Measurements from ENCODE around the gene NOC3L. TPM values are rescaled to one million over a fixed set of nuclear protein-coding genes. Genes with fewer than 3 reads are reported as not detected.

Gene NOC3L
- total and polyA plus RNA-seq, 2 of the 4 experiments (the other 2 are of a cell fraction) = 11.9 to 26.5 TPM

DNA sequence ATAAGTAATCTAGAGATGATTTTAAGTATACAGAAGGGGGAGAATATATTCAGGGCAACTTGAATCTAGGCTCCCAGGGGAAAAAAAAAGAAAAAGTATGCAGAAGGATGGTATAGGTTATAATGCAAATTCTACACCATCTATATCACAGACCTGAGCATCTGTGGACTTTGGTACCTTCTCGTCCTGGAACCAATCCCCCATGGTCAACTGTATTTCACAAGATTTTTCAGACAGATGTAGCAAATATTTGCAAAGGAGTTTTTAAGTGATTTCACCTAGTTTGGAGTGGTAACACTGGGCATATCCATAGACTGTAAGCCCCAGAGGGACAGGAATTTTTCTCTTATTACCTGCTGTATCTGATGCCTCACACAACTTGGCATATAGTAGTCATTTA is 58.8 kb downstream of the NOC3L start:
- Histone ChIP-seq H3K79me1 (ENCODE audit: low read depth in 1 of 2, low read length in 2 of 2) (no peaks in the 10 kb centered on the region), H3K36me3 (ENCODE audit: control insufficient read depth, insufficient read depth, low read length) (no peaks in the 10 kb centered on the region), H3K18ac (ENCODE audit: low read depth, low read length) (no peak overlapping the region), H3K27me3 (ENCODE audit: control insufficient read depth, insufficient read depth, low read length) (peaks cover 8% of the 10 kb centered on the region; the same call in 1 of the 2 replicates), H3K14ac (replicated peaks; ENCODE audit: low read depth, low read length) (no peak overlapping the region), H3K4me1 (ENCODE audit: control insufficient read depth, insufficient read depth, low read length) (no peaks in the 10 kb centered on the region), H3K4ac (ENCODE audit: low read depth, low read length) (no peak overlapping the region), H2AK9ac (replicated peaks; ENCODE audit: low read depth, low read length, poor library complexity) (no peak overlapping the region), H3K4me2 (ENCODE audit: low read depth, low read length) (no peak overlapping the region), H4K91ac (ENCODE audit: insufficient read depth, low read depth, low read length) (no peak overlapping the region), H2BK5ac (ENCODE audit: low read depth, low read length, poor library complexity, severe bottlenecking) (no peak overlapping the region), H4K20me1 (ENCODE audit: insufficient read depth, low read length) (no peaks in the 10 kb centered on the region), H2BK120ac (ENCODE audit: low read depth, low read length) (no peak overlapping the region), H4K5ac (ENCODE audit: low read depth, low read length) (no peak overlapping the region), H2AFZ (replicated peaks; ENCODE audit: low read length, poor library complexity) (no peak overlapping the region), H3K9me1 (ENCODE audit: insufficient read depth, low read length) (no peaks in the 10 kb centered on the region), H4K8ac (ENCODE audit: low read depth in 2 of 2, low read length in 2 of 2) (no peak overlapping the region), H2BK15ac (ENCODE audit: low read depth, low read length) (no peak overlapping the region), H3K56ac (ENCODE audit: extremely low read depth, insufficient read depth, low read length) (no peak overlapping the region), H3K27ac (ENCODE audit: insufficient read depth, low read length) (no peak overlapping the region), H3K9me3 (ENCODE audit: control insufficient read depth, insufficient read depth, low read length) (no peaks in the 10 kb centered on the region), H3K4me3 (ENCODE audit: insufficient read depth, low read depth, low read length) (no peak overlapping the region), H2AK5ac (ENCODE audit: low read depth, low read length) (no peak overlapping the region), H2BK20ac (ENCODE audit: low read depth, low read length) (no peak overlapping the region), H3K9ac (ENCODE audit: low read depth, low read length) (no peak overlapping the region), H3K23ac (ENCODE audit: low read depth, low read length) (no peak overlapping the region)
- DNase-seq = no peak
- ATAC-seq (ENCODE audit: low read depth) = no peak
- dilution Hi-C loops (cut with HindIII; ENCODE audit: low sequenced_read_pairs, unreplicated experiment) (no loop called here), intact Hi-C loops (cut with micrococcal nuclease) (no loop called here), in situ Hi-C loops (cut with MboI; ENCODE audit: low sequenced_read_pairs) (no loop called here)
- no CpG with 5 or more reads among the region's 1 CpG for WGBS, 2 experiments (ENCODE audit: extremely low coverage in 2 of 2, insufficient read length in 1 of 2)
- no peak for TF ChIP-seq RCOR1 (IDR thresholded peaks at IDR 0.05; ENCODE audit: insufficient replicate concordance, low read length)
- TF ChIP-seq, protein P1, sequence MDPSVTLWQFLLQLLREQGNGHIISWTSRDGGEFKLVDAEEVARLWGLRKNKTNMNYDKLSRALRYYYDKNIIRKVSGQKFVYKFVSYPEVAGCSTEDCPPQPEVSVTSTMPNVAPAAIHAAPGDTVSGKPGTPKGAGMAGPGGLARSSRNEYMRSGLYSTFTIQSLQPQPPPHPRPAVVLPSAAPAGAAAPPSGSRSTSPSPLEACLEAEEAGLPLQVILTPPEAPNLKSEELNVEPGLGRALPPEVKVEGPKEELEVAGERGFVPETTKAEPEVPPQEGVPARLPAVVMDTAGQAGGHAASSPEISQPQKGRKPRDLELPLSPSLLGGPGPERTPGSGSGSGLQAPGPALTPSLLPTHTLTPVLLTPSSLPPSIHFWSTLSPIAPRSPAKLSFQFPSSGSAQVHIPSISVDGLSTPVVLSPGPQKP (IDR thresholded peaks at IDR 0.05; ENCODE audit: borderline replicate concordance, low read depth, low read length) = no peak
- TF ChIP-seq, protein P2, sequence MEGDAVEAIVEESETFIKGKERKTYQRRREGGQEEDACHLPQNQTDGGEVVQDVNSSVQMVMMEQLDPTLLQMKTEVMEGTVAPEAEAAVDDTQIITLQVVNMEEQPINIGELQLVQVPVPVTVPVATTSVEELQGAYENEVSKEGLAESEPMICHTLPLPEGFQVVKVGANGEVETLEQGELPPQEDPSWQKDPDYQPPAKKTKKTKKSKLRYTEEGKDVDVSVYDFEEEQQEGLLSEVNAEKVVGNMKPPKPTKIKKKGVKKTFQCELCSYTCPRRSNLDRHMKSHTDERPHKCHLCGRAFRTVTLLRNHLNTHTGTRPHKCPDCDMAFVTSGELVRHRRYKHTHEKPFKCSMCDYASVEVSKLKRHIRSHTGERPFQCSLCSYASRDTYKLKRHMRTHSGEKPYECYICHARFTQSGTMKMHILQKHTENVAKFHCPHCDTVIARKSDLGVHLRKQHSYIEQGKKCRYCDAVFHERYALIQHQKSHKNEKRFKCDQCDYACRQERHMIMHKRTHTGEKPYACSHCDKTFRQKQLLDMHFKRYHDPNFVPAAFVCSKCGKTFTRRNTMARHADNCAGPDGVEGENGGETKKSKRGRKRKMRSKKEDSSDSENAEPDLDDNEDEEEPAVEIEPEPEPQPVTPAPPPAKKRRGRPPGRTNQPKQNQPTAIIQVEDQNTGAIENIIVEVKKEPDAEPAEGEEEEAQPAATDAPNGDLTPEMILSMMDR (conservative IDR thresholded peaks at IDR 0.05; ENCODE audit: low read depth, low read length) = no peak
- TF ChIP-seq NFE2L2 (IDR thresholded peaks at IDR 0.05; ENCODE audit: low read depth, low read length) = no peak
- TF ChIP-seq SMC3 (IDR thresholded peaks at IDR 0.05; ENCODE audit: low read depth, low read length) = no peak
- no peak for TF ChIP-seq RFX5 (IDR thresholded peaks at IDR 0.05; ENCODE audit: low read depth, low read length)
- TF ChIP-seq, protein P3, sequence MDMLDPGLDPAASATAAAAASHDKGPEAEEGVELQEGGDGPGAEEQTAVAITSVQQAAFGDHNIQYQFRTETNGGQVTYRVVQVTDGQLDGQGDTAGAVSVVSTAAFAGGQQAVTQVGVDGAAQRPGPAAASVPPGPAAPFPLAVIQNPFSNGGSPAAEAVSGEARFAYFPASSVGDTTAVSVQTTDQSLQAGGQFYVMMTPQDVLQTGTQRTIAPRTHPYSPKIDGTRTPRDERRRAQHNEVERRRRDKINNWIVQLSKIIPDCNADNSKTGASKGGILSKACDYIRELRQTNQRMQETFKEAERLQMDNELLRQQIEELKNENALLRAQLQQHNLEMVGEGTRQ (IDR thresholded peaks at IDR 0.05; ENCODE audit: low read depth, low read length) = no peak
- no peak for TF ChIP-seq CHD1 (IDR thresholded peaks at IDR 0.05; ENCODE audit: low read depth, low read length)
- TF ChIP-seq RAD21 (IDR thresholded peaks at IDR 0.05; ENCODE audit: low read length) = no peak
- TF ChIP-seq FOS (IDR thresholded peaks at IDR 0.05; ENCODE audit: low read depth, low read length) = no peak
- no peak for TF ChIP-seq BHLHE40 (IDR thresholded peaks at IDR 0.05; ENCODE audit: low read depth, low read length)
- TF ChIP-seq MXI1 (IDR thresholded peaks at IDR 0.05; ENCODE audit: borderline replicate concordance, low read depth, low read length) = no peak
- no peak for TF ChIP-seq CEBPB (IDR thresholded peaks at IDR 0.05; ENCODE audit: low read depth, low read length)
- TF ChIP-seq MAFK (IDR thresholded peaks at IDR 0.05; ENCODE audit: low read depth, low read length) = no peak
- no peak for TF ChIP-seq MAZ (IDR thresholded peaks at IDR 0.05; ENCODE audit: borderline replicate concordance, low read depth, low read length)
- no peak for TF ChIP-seq POLR2A (IDR thresholded peaks at IDR 0.05; ENCODE audit: low read depth, low read length)
- ChIA-PET CTCF (no interaction called here), POLR2A (ENCODE audit: unreplicated experiment) (no interaction called here)
- no TSS peak for BruUV-seq (replicated peaks)
